ENCODE results near the gene MAMDC2. TPM values are rescaled to one million over a fixed set of nuclear protein-coding genes. Genes with fewer than 3 reads are reported as not detected.

The MAMDC2 gene
- total and polyA plus RNA-seq, 2 of the 4 experiments (the other 2 are of a cell fraction): 5.0 to 5.2 TPM

GRCh38 chr9:70169222-70169621 is 125.6 kb downstream of the MAMDC2 start:
- no peak overlapping the region for H3K4me3 ChIP-seq (ENCODE audit: insufficient read depth, low read depth, low read length)
- H3K14ac ChIP-seq (replicated peaks; ENCODE audit: low read depth, low read length): no peak overlapping the region
- no peak overlapping the region for H4K8ac ChIP-seq (ENCODE audit: low read depth in 2 of 2, low read length in 2 of 2)
- no peak overlapping the region for H4K5ac ChIP-seq (ENCODE audit: low read depth, low read length)
- H2AK9ac ChIP-seq (replicated peaks; ENCODE audit: low read depth, low read length, poor library complexity): no peak overlapping the region
- POLR2A ChIA-PET (ENCODE audit: unreplicated experiment): no interaction called here
- ATAC-seq (ENCODE audit: low read depth): no peak
- no peaks in the 10 kb centered on the region for H4K20me1 ChIP-seq (ENCODE audit: insufficient read depth, low read length)
- no peak overlapping the region for H3K18ac ChIP-seq (ENCODE audit: low read depth, low read length)
- no peak overlapping the region for H2AK5ac ChIP-seq (ENCODE audit: low read depth, low read length)
- no peak overlapping the region for H3K4me2 ChIP-seq (ENCODE audit: low read depth, low read length)
- WGBS, 2 experiments (ENCODE audit: extremely low coverage in 2 of 2, insufficient read length in 1 of 2): no CpG with 5 or more reads among the region's 3 CpGs
- H2BK120ac ChIP-seq (ENCODE audit: low read depth, low read length): no peak overlapping the region
- dilution Hi-C loops (cut with HindIII; ENCODE audit: low sequenced_read_pairs, unreplicated experiment): no loop called here
- H2BK5ac ChIP-seq (ENCODE audit: low read depth, low read length, poor library complexity, severe bottlenecking): no peak overlapping the region
- H3K27me3 ChIP-seq (ENCODE audit: control insufficient read depth, insufficient read depth, low read length): no peaks in the 10 kb centered on the region
- no peaks in the 10 kb centered on the region for H3K9me3 ChIP-seq (ENCODE audit: control insufficient read depth, insufficient read depth, low read length)
- in situ Hi-C loops (cut with MboI; ENCODE audit: low sequenced_read_pairs): no loop called here
- no peak overlapping the region for H2BK15ac ChIP-seq (ENCODE audit: low read depth, low read length)
- H2AFZ ChIP-seq (replicated peaks; ENCODE audit: low read length, poor library complexity): no peak overlapping the region
- H3K79me1 ChIP-seq (ENCODE audit: low read depth in 1 of 2, low read length in 2 of 2): no peaks in the 10 kb centered on the region
- intact Hi-C loops (cut with micrococcal nuclease): no loop called here
- no peak overlapping the region for H3K4ac ChIP-seq (ENCODE audit: low read depth, low read length)
- CTCF ChIA-PET: no interaction called here
- TF ChIP-seq RFX5 (IDR thresholded peaks at IDR 0.05; ENCODE audit: low read depth, low read length) (no peak), MAZ (IDR thresholded peaks at IDR 0.05; ENCODE audit: borderline replicate concordance, low read depth, low read length) (no peak), CHD1 (IDR thresholded peaks at IDR 0.05; ENCODE audit: low read depth, low read length) (no peak), MXI1 (IDR thresholded peaks at IDR 0.05; ENCODE audit: borderline replicate concordance, low read depth, low read length) (no peak), CEBPB (IDR thresholded peaks at IDR 0.05; ENCODE audit: low read depth, low read length) (no peak)
- no peak overlapping the region for H4K91ac ChIP-seq (ENCODE audit: insufficient read depth, low read depth, low read length)
- no peak overlapping the region for H3K27ac ChIP-seq (ENCODE audit: insufficient read depth, low read length)
- DNase-seq: no peak
- no TSS peak for BruUV-seq (replicated peaks)
- no peaks in the 10 kb centered on the region; the same call in 1 of the 2 replicates for H3K9me1 ChIP-seq (ENCODE audit: insufficient read depth, low read length)
- no peaks in the 10 kb centered on the region for H3K36me3 ChIP-seq (ENCODE audit: control insufficient read depth, insufficient read depth, low read length)
- H2BK20ac ChIP-seq (ENCODE audit: low read depth, low read length): no peak overlapping the region
- no peak overlapping the region for H3K56ac ChIP-seq (ENCODE audit: extremely low read depth, insufficient read depth, low read length)
- H3K23ac ChIP-seq (ENCODE audit: low read depth, low read length): no peak overlapping the region
- peaks cover 4% of the 10 kb centered on the region for H3K4me1 ChIP-seq (ENCODE audit: control insufficient read depth, insufficient read depth, low read length)
- H3K9ac ChIP-seq (ENCODE audit: low read depth, low read length): no peak overlapping the region

Measured in IMR-90 (cell line).